ENCODE data around the gene MTHFD1L.

DNA sequence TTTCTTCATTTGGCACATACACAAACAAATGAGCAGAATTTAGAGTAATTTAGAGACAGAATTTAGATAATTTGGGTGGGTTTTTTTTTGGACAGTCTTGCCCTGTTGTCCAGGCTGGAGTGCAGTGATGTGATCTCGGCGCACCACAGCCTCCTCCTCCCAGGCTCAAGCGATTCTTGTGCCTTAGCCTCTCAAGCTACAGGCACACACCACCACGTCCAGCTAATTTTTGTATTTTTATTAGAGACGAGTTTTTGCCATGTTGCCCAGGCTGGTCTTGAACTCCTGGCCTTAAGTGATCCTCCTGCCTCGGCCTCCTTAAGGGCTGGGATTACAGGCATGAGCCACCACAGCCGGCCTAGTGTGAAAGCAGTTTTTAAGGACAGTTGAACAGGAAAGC is 127.8 kb downstream of the MTHFD1L start:
- TF ChIP-seq, protein P1, sequence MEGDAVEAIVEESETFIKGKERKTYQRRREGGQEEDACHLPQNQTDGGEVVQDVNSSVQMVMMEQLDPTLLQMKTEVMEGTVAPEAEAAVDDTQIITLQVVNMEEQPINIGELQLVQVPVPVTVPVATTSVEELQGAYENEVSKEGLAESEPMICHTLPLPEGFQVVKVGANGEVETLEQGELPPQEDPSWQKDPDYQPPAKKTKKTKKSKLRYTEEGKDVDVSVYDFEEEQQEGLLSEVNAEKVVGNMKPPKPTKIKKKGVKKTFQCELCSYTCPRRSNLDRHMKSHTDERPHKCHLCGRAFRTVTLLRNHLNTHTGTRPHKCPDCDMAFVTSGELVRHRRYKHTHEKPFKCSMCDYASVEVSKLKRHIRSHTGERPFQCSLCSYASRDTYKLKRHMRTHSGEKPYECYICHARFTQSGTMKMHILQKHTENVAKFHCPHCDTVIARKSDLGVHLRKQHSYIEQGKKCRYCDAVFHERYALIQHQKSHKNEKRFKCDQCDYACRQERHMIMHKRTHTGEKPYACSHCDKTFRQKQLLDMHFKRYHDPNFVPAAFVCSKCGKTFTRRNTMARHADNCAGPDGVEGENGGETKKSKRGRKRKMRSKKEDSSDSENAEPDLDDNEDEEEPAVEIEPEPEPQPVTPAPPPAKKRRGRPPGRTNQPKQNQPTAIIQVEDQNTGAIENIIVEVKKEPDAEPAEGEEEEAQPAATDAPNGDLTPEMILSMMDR (IDR thresholded peaks at IDR 0.05): no peak
- TF ChIP-seq POLR2A (IDR thresholded peaks at IDR 0.05): no peak
- no peak for TF ChIP-seq EP300 (IDR thresholded peaks at IDR 0.05)
- TF ChIP-seq POLR2AphosphoS5 (IDR thresholded peaks at IDR 0.05): no peak

Data from stomach (tissue), 4 donors.